Lung (tissue), 12 donors: ENCODE results near the gene HEMK1. TPM values are rescaled to one million over a fixed set of nuclear protein-coding genes. Genes with fewer than 3 reads are reported as not detected.
A peak's percentile ranks its signal among the peaks of the same experiment; 100 is the strongest.

Source experiments
- ATAC-seq: fragments of 200-7000 bp; cut with Tn5 transposase; one replicate; pipeline ENCODE4 v1.9.1; 2020; ENCODE audit warnings: moderate number of reproducible peaks; ENCODE audit not compliant: insufficient read depth, low FRiP score
- DNase-seq, 3 donors: peaks; one replicate each; pipeline ENCODE4 v3.0.0-alpha.2; 2013 to 2017
- H3K27ac ChIP-seq, 2 donors: one replicate each; pipeline ENCODE4 v1.5.1; 2013; ENCODE audit warnings: mild to moderate bottlenecking in 2 of 2, moderate library complexity in 2 of 2, control low read depth in 1 of 2, inconsistent platforms in 1 of 2, low read depth in 1 of 2, low read length in 1 of 2
- H3K27me3 ChIP-seq, 3 donors: one replicate each; pipeline ENCODE4 v1.5.1; 2013; ENCODE audit warnings: low read length in 2 of 3; ENCODE audit not compliant: control insufficient read depth in 3 of 3, insufficient read depth in 3 of 3
- H3K36me3 ChIP-seq, 4 donors: one replicate each; pipeline ENCODE4 v1.5.1; 2013; ENCODE audit warnings: low read length in 4 of 4, mild to moderate bottlenecking in 1 of 4, moderate library complexity in 1 of 4; ENCODE audit not compliant: control insufficient read depth in 4 of 4, insufficient read depth in 4 of 4
- H3K4me1 ChIP-seq, 5 donors: one replicate each; pipeline ENCODE4 v1.5.1; 2013; ENCODE audit warnings: low read length in 5 of 5, mild to moderate bottlenecking in 2 of 5, moderate library complexity in 1 of 5; ENCODE audit not compliant: control insufficient read depth in 5 of 5, insufficient read depth in 5 of 5
- H3K4me3 ChIP-seq: one replicate; pipeline ENCODE4 v1.5.1; 2013; ENCODE audit warnings: mild to moderate bottlenecking, control low read depth, moderate library complexity
- H3K9ac ChIP-seq, 2 donors: one replicate each; pipeline ENCODE4 v1.5.1; 2013; ENCODE audit warnings: low read length in 2 of 2, control low read depth in 1 of 2; ENCODE audit not compliant: insufficient read depth in 1 of 2
- H3K9me3 ChIP-seq, 4 donors: one replicate each; pipeline ENCODE4 v1.5.1; 2013; ENCODE audit warnings: low read length in 3 of 4, mild to moderate bottlenecking in 1 of 4, moderate library complexity in 1 of 4; ENCODE audit not compliant: control insufficient read depth in 4 of 4, insufficient read depth in 3 of 4
- WGBS, 2 donors: extraction: QIAGEN DNeasy Blood & Tissue Kit; methylation state at CpG; one replicate each; pipeline ENCODE4 v1.1.7; 2013; 5-methylcytosine and 5-hydroxymethylcytosine counted together
- polyA plus RNA-seq, 2 donors: library from polyadenylated mRNA; stranded (reverse); fragments of 200-250 nt; gene quantifications; one replicate each; pipeline ENCODE4 v1.2.1, GENCODE V29; 2013
- total RNA-seq, 2 donors: library from RNA; depleted of rRNA in 1 of 2; stranded (reverse); fragments of >200 nt in 1 of 2; gene quantifications; one replicate each; pipeline ENCODE4 v1.2.1, GENCODE V29; 2014 to 2021
- TF ChIP-seq, protein P1 (sequence below): IDR thresholded peaks from 2 replicates; pipeline ENCODE4 v1.5.1; 2012; ENCODE audit warnings: mild to moderate bottlenecking; ENCODE audit errors: control extremely low read depth, extremely low read depth
- donor health status: control.
- donor health status: control.
- donor health status: Bipolar disorder and iron deficiency.
- donor health status: healthy.
- donor health status: DM: yes; HTN: yes; CAD: no.

The HEMK1 gene
- total and polyA plus RNA-seq, 4 donors = 16.0 to 28.0 (median 18.7) TPM

DNA sequence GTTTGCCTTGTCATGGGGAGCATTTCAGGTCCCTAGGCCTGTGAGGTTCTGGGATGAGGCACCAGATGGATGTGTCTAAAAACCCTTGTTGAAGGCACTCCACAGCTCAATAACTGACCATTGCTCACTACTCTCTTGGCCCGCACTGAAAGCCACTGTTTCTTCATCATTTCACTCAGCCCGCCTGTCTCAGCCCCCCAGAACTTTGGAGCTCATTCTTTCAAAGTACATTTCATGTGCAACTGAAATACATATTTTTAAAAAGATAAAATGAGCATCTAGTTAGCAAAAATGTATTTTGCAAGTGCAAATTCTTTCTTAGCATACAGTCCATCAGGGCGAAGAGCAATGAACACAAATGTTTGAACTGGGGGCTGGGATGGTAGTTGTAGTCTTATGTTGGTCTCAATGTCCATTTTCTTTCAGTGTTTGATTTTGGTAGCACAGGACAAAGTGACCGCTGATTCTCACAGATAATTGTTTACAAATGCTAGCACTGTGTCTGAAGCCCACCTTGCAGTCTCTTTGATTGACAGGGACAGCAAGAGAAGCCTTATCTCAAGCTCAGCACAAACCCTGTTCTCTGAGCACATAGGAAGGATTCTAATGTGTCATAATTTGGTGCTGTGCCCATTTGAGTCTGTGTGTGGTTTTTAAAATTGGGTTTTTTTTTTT is 19.6 kb downstream of the HEMK1 start:
- H3K9me3 ChIP-seq = no peaks in the 10 kb centered on the region

DNA sequence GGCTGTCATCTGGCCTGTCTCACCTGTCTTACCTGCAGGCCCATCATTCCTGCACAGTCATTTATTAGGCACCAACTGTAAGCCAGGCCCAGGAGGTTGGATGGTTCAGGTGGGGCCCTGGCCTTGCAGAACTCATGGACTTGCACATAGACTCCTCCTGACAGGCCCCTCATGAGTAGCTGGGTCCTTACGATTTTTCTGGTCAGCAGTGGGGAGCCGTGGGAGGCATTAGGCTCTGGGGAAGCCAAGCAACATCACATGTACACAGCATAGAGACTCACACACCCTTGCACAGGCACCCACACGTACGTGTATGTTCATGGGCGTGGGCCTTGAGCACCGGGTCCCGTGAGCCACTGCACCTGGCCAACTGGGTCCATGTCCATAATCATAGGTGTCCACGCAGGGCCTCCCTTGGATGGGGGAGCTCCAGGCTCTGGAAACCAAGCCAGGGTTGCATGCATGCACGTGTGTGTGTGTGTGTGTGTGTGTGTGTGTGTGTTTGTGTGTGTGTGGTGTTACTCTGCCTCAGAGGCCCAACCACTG is 21.9 kb downstream of the HEMK1 start:
- Histone ChIP-seq H3K27me3 (no peaks in the 10 kb centered on the region), H3K9me3 (peaks cover 0 to 1% (median 0%) of the 10 kb centered on the region in 4 donors), H3K4me1 (peaks cover 0 to 19% (median 4%) of the 10 kb centered on the region in 5 donors), H3K9ac (no peak overlapping the region), H3K4me3 (no peak overlapping the region), H3K36me3 (no peaks in the 10 kb centered on the region), H3K27ac (peak overlapping the region in 1 of 2 donors; percentile 93)
- WGBS, 2 donors = 61 to 66% methylated on average over 9 of the region's 9 CpGs
- ATAC-seq = peak; percentile 4
- no peak for DNase-seq
- TF ChIP-seq, protein P1, sequence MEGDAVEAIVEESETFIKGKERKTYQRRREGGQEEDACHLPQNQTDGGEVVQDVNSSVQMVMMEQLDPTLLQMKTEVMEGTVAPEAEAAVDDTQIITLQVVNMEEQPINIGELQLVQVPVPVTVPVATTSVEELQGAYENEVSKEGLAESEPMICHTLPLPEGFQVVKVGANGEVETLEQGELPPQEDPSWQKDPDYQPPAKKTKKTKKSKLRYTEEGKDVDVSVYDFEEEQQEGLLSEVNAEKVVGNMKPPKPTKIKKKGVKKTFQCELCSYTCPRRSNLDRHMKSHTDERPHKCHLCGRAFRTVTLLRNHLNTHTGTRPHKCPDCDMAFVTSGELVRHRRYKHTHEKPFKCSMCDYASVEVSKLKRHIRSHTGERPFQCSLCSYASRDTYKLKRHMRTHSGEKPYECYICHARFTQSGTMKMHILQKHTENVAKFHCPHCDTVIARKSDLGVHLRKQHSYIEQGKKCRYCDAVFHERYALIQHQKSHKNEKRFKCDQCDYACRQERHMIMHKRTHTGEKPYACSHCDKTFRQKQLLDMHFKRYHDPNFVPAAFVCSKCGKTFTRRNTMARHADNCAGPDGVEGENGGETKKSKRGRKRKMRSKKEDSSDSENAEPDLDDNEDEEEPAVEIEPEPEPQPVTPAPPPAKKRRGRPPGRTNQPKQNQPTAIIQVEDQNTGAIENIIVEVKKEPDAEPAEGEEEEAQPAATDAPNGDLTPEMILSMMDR = no peak

More for the DNA sequence above, 19.6 kb downstream of the HEMK1 start:
- Histone ChIP-seq H3K9ac (no peak overlapping the region), H3K27ac (peak overlapping the region in 1 of 2 donors; percentile 43), H3K4me3 (no peak overlapping the region), H3K27me3 (no peaks in the 10 kb centered on the region), H3K36me3 (no peaks in the 10 kb centered on the region), H3K4me1 (peaks cover 0 to 19% (median 0%) of the 10 kb centered on the region in 5 donors)
- 83 to 90% methylated on average over 4 of the region's 4 CpGs for WGBS, 2 donors
- TF ChIP-seq, protein P1 = no peak
- ATAC-seq (no peak), DNase-seq (no peak)

DNA sequence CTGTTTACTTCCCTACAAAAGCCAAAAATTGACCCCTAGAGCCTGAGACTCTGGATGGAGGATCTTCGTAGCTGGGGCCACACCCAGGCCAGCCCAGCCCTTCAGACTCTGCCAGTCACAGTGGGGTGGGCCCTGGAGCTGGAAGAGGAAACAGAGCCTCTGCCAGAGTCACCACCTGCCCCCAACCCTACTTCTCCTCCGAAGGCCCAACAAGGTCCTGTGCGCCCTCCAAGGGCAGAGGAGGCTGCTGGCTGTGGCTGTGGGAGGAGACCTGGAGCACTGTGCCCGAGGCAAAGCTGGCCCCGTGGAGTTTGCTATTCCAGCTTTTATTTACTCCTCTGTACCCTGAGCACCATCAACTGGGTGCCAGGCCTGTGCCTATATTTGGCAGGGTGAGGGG is 23.2 kb downstream of the HEMK1 start:
- WGBS, 2 donors = 16 to 23% methylated on average over 5 of the region's 5 CpGs
- Histone ChIP-seq H3K36me3 (no peaks in the 10 kb centered on the region), H3K9me3 (peaks cover 0 to 1% (median 0%) of the 10 kb centered on the region in 4 donors), H3K27me3 (no peaks in the 10 kb centered on the region), H3K27ac (peak overlapping the region; percentile 40 to 78), H3K4me1 (peaks cover 0 to 15% (median 4%) of the 10 kb centered on the region in 5 donors), H3K4me3 (no peak overlapping the region), H3K9ac (no peak overlapping the region)
- ATAC-seq (no peak), DNase-seq (no peak)
- TF ChIP-seq, protein P1 = no peak
